ENCODE data around the gene GNG14.

GRCh38 chr19:12648088-12648487 lies 39.7 kb upstream of the GNG14 start:
- TF ChIP-seq CTCF (conservative IDR thresholded peaks at IDR 0.05) (no peak), ZFX (IDR thresholded peaks at IDR 0.05) (no peak)

All from C4-2B (cell line).